GM19395 (cell line): ENCODE results near the gene PWP2.
"Not testable (repeated sequence)": the region's sequence is repeated elsewhere in the genome, so short reads cannot be mapped to it uniquely, and the experiment has no call there.

ENCODE experiments used
- ATAC-seq: cut with Tn5 transposase; IDR thresholded peaks from one replicate; pipeline ENCODE4 v1.9.1; 2021; ENCODE audit warnings: mild to moderate bottlenecking, moderate library complexity; ENCODE audit not compliant: unreplicated experiment

The PWP2 gene

GRCh38 chr21:44127827-44128226 lies 20.6 kb downstream of the PWP2 start:
- ATAC-seq: not testable (repeated sequence)

- ATAC-seq: not testable (repeated sequence)
Observed at GRCh38 chr21:44133715-44134057, 26.5 kb downstream of the PWP2 start.

- ATAC-seq: not testable (repeated sequence)
Observed at GRCh38 chr21:44134732-44135131, 27.5 kb downstream of the PWP2 start.

- ATAC-seq: not testable (repeated sequence)
Observed at GRCh38 chr21:44138039-44138438, 30.8 kb downstream of the PWP2 start.

- not testable (repeated sequence) for ATAC-seq
Observed at GRCh38 chr21:44139787-44140551, 32.8 kb downstream of the PWP2 start.

- ATAC-seq: not testable (repeated sequence)
Observed at GRCh38 chr21:44140552-44140932, 33.3 kb downstream of the PWP2 start.

- not testable (repeated sequence) for ATAC-seq
Observed at GRCh38 chr21:44142470-44142869, 35.3 kb downstream of the PWP2 start.

GRCh38 chr21:44143380-44143779 lies 36.2 kb downstream of the PWP2 start:
- not testable (repeated sequence) for ATAC-seq

GRCh38 chr21:44143996-44144395 lies 36.8 kb downstream of the PWP2 start:
- not testable (repeated sequence) for ATAC-seq

- ATAC-seq: not testable (repeated sequence)
Observed at GRCh38 chr21:44144784-44145602, 37.8 kb downstream of the PWP2 start.

GRCh38 chr21:44145616-44146015 lies 38.4 kb downstream of the PWP2 start:
- ATAC-seq: not testable (repeated sequence)

GRCh38 chr21:44147108-44147507 lies 39.9 kb downstream of the PWP2 start:
- not testable (repeated sequence) for ATAC-seq

GRCh38 chr21:44150255-44150654 lies 43.1 kb downstream of the PWP2 start:
- ATAC-seq: not testable (repeated sequence)

- ATAC-seq: not testable (repeated sequence)
Observed at GRCh38 chr21:44153214-44153888, 46.2 kb downstream of the PWP2 start.

GRCh38 chr21:44153889-44154228 lies 46.7 kb downstream of the PWP2 start:
- ATAC-seq: not testable (repeated sequence)

GRCh38 chr21:44154816-44155230 lies 47.6 kb downstream of the PWP2 start:
- peak; percentile 24 for ATAC-seq

GRCh38 chr21:44155231-44155993 lies 48.2 kb downstream of the PWP2 start:
- ATAC-seq: peak; percentile 54

GRCh38 chr21:44155994-44156380 lies 48.8 kb downstream of the PWP2 start:
- ATAC-seq: not testable (repeated sequence)

- ATAC-seq: not testable (repeated sequence)
Observed at GRCh38 chr21:44157439-44158081, 50.4 kb downstream of the PWP2 start.

- not testable (repeated sequence) for ATAC-seq
Observed at GRCh38 chr21:44158082-44158468, 50.9 kb downstream of the PWP2 start.
